ENCODE measurements around the gene TCEAL1.
"Not testable (repeated sequence)": the region's sequence is repeated elsewhere in the genome, so short reads cannot be mapped to it uniquely, and the experiment has no call there.

Gene TCEAL1

GRCh38 chrX:103628386-103629317, at the start of gene TCEAL1:
TCEAL1 (plus strand) TSS chrX:103628975; CDS start chrX:103629917, 942 bp downstream.
- peaks cover 15% of the 10 kb centered on the region for H3K4me1 ChIP-seq (ENCODE audit: control insufficient read depth, insufficient read depth, low read length)
- H3K9ac ChIP-seq (ENCODE audit: low read length in 2 of 2) = peak within 1 kb of the TSS; percentile 92 to 95
- no peaks in the 10 kb centered on the region for H3K9me3 ChIP-seq (ENCODE audit: control insufficient read depth in 2 of 2, low read length in 2 of 2)
- peaks cover 0 to 9% of the 10 kb centered on the region in 2 donors for H3K27me3 ChIP-seq (ENCODE audit: control insufficient read depth in 1 of 2, insufficient read depth in 2 of 2, low read length in 2 of 2)
- H3K27ac ChIP-seq (ENCODE audit: low read length) = peak within 1 kb of the TSS; percentile 91
- peaks cover 0 to 2% of the 10 kb centered on the region in 2 donors for H3K36me3 ChIP-seq (ENCODE audit: control insufficient read depth in 2 of 2, insufficient read depth in 2 of 2, low read length in 2 of 2)
- H3K4me3 ChIP-seq (ENCODE audit: low read length in 2 of 2) = peak within 1 kb of the TSS; percentile 78 to 87

GRCh38 chrX:103584596-103584995, 44.2 kb upstream of the TCEAL1 start:
- Histone ChIP-seq H3K27ac (ENCODE audit: low read length) (no peak overlapping the region), H3K27me3 (ENCODE audit: control insufficient read depth in 1 of 2, insufficient read depth in 2 of 2, low read length in 2 of 2) (peaks cover 0 to 4% of the 10 kb centered on the region in 2 donors), H3K4me1 (ENCODE audit: control insufficient read depth, insufficient read depth, low read length) (no peaks in the 10 kb centered on the region), H3K36me3 (ENCODE audit: control insufficient read depth in 2 of 2, insufficient read depth in 2 of 2, low read length in 2 of 2) (peaks cover 0 to 2% of the 10 kb centered on the region in 2 donors), H3K9me3 (ENCODE audit: control insufficient read depth in 2 of 2, low read length in 2 of 2) (no peaks in the 10 kb centered on the region), H3K9ac (ENCODE audit: low read length in 2 of 2) (peak overlapping the region in 1 of 2 donors; percentile 74), H3K4me3 (ENCODE audit: low read length in 2 of 2) (peak overlapping the region in 1 of 2 donors; percentile 29)

GRCh38 chrX:103585411-103586313, 43.1 kb upstream of the TCEAL1 start, which contains the start of gene TCEAL4:
TCEAL4 (plus strand) TSS chrX:103585515; CDS start chrX:103586676, 1,161 bp downstream.
- peak within 1 kb of the TSS; percentile 55 to 81 for H3K4me3 ChIP-seq (ENCODE audit: low read length in 2 of 2)
- peaks cover 0 to 2% of the 10 kb centered on the region in 2 donors for H3K36me3 ChIP-seq (ENCODE audit: control insufficient read depth in 2 of 2, insufficient read depth in 2 of 2, low read length in 2 of 2)
- peak within 1 kb of the TSS; percentile 74 to 86 for H3K9ac ChIP-seq (ENCODE audit: low read length in 2 of 2)
- no peaks in the 10 kb centered on the region for H3K4me1 ChIP-seq (ENCODE audit: control insufficient read depth, insufficient read depth, low read length)
- peaks cover 0 to 4% of the 10 kb centered on the region in 2 donors for H3K27me3 ChIP-seq (ENCODE audit: control insufficient read depth in 1 of 2, insufficient read depth in 2 of 2, low read length in 2 of 2)
- H3K27ac ChIP-seq (ENCODE audit: low read length) = peak within 1 kb of the TSS; percentile 80
- no peaks in the 10 kb centered on the region for H3K9me3 ChIP-seq (ENCODE audit: control insufficient read depth in 2 of 2, low read length in 2 of 2)

GRCh38 chrX:103586314-103586646, 42.5 kb upstream of the TCEAL1 start:
- Histone ChIP-seq H3K27ac (ENCODE audit: low read length) (peak overlapping the region; percentile 80), H3K9me3 (ENCODE audit: control insufficient read depth in 2 of 2, low read length in 2 of 2) (no peaks in the 10 kb centered on the region), H3K9ac (ENCODE audit: low read length in 2 of 2) (peak overlapping the region; percentile 74 to 86), H3K27me3 (ENCODE audit: control insufficient read depth in 1 of 2, insufficient read depth in 2 of 2, low read length in 2 of 2) (peaks cover 0 to 4% of the 10 kb centered on the region in 2 donors), H3K4me3 (ENCODE audit: low read length in 2 of 2) (peak overlapping the region; percentile 55 to 81), H3K36me3 (ENCODE audit: control insufficient read depth in 2 of 2, insufficient read depth in 2 of 2, low read length in 2 of 2) (peaks cover 0 to 2% of the 10 kb centered on the region in 2 donors), H3K4me1 (ENCODE audit: control insufficient read depth, insufficient read depth, low read length) (no peaks in the 10 kb centered on the region)

- peaks cover 0 to 2% of the 10 kb centered on the region in 2 donors for H3K36me3 ChIP-seq (ENCODE audit: control insufficient read depth in 2 of 2, insufficient read depth in 2 of 2, low read length in 2 of 2)
- H3K4me1 ChIP-seq (ENCODE audit: control insufficient read depth, insufficient read depth, low read length) = no peaks in the 10 kb centered on the region
- H3K27me3 ChIP-seq (ENCODE audit: control insufficient read depth in 1 of 2, insufficient read depth in 2 of 2, low read length in 2 of 2) = peaks cover 0 to 4% of the 10 kb centered on the region in 2 donors
- H3K9ac ChIP-seq (ENCODE audit: low read length in 2 of 2) = peak overlapping the region in 1 of 2 donors; percentile 74
- peak overlapping the region; percentile 80 for H3K27ac ChIP-seq (ENCODE audit: low read length)
- H3K9me3 ChIP-seq (ENCODE audit: control insufficient read depth in 2 of 2, low read length in 2 of 2) = no peaks in the 10 kb centered on the region
- H3K4me3 ChIP-seq (ENCODE audit: low read length in 2 of 2) = peak overlapping the region; percentile 55 to 81
Observed at GRCh38 chrX:103586659-103587058, 42.1 kb upstream of the TCEAL1 start.

GRCh38 chrX:103592295-103592694, 36.5 kb upstream of the TCEAL1 start:
- H3K4me3 ChIP-seq (ENCODE audit: low read length in 2 of 2); H3K27me3 ChIP-seq (ENCODE audit: control insufficient read depth in 1 of 2, insufficient read depth in 2 of 2, low read length in 2 of 2); H3K9me3 ChIP-seq (ENCODE audit: control insufficient read depth in 2 of 2, low read length in 2 of 2); H3K4me1 ChIP-seq (ENCODE audit: control insufficient read depth, insufficient read depth, low read length); H3K27ac ChIP-seq (ENCODE audit: low read length); H3K36me3 ChIP-seq (ENCODE audit: control insufficient read depth in 2 of 2, insufficient read depth in 2 of 2, low read length in 2 of 2); H3K9ac ChIP-seq (ENCODE audit: low read length in 2 of 2): not testable (repeated sequence)

GRCh38 chrX:103595202-103595601, 33.6 kb upstream of the TCEAL1 start:
- H3K4me1 ChIP-seq (ENCODE audit: control insufficient read depth, insufficient read depth, low read length); H3K27ac ChIP-seq (ENCODE audit: low read length); H3K27me3 ChIP-seq (ENCODE audit: control insufficient read depth in 1 of 2, insufficient read depth in 2 of 2, low read length in 2 of 2); H3K9me3 ChIP-seq (ENCODE audit: control insufficient read depth in 2 of 2, low read length in 2 of 2); H3K36me3 ChIP-seq (ENCODE audit: control insufficient read depth in 2 of 2, insufficient read depth in 2 of 2, low read length in 2 of 2); H3K4me3 ChIP-seq (ENCODE audit: low read length in 2 of 2); H3K9ac ChIP-seq (ENCODE audit: low read length in 2 of 2): not testable (repeated sequence)

GRCh38 chrX:103607364-103608305, 21.1 kb upstream of the TCEAL1 start, which contains the start of gene TCEAL3:
TCEAL3 (plus strand) TSS chrX:103607963; CDS start chrX:103609065, 1,102 bp downstream.
- Histone ChIP-seq H3K27ac (ENCODE audit: low read length) (peak within 1 kb of the TSS; percentile 84), H3K36me3 (ENCODE audit: control insufficient read depth in 2 of 2, insufficient read depth in 2 of 2, low read length in 2 of 2) (peaks cover 0 to 2% of the 10 kb centered on the region in 2 donors), H3K4me3 (ENCODE audit: low read length in 2 of 2) (peak within 1 kb of the TSS; percentile 67 to 77), H3K27me3 (ENCODE audit: control insufficient read depth in 1 of 2, insufficient read depth in 2 of 2, low read length in 2 of 2) (peaks cover 0 to 6% of the 10 kb centered on the region in 2 donors), H3K9ac (ENCODE audit: low read length in 2 of 2) (peak within 1 kb of the TSS; percentile 80 to 89), H3K9me3 (ENCODE audit: control insufficient read depth in 2 of 2, low read length in 2 of 2) (peaks cover 0 to 2% of the 10 kb centered on the region in 2 donors), H3K4me1 (ENCODE audit: control insufficient read depth, insufficient read depth, low read length) (peaks cover 2% of the 10 kb centered on the region)

GRCh38 chrX:103608306-103608963, 20.3 kb upstream of the TCEAL1 start:
- Histone ChIP-seq H3K27ac (ENCODE audit: low read length) (peak overlapping the region; percentile 84), H3K36me3 (ENCODE audit: control insufficient read depth in 2 of 2, insufficient read depth in 2 of 2, low read length in 2 of 2) (peaks cover 0 to 2% of the 10 kb centered on the region in 2 donors), H3K4me3 (ENCODE audit: low read length in 2 of 2) (peak overlapping the region; percentile 67 to 77), H3K9ac (ENCODE audit: low read length in 2 of 2) (peak overlapping the region; percentile 80 to 89), H3K4me1 (ENCODE audit: control insufficient read depth, insufficient read depth, low read length) (peaks cover 2% of the 10 kb centered on the region), H3K9me3 (ENCODE audit: control insufficient read depth in 2 of 2, low read length in 2 of 2) (peaks cover 0 to 2% of the 10 kb centered on the region in 2 donors), H3K27me3 (ENCODE audit: control insufficient read depth in 1 of 2, insufficient read depth in 2 of 2, low read length in 2 of 2) (peaks cover 0 to 2% of the 10 kb centered on the region in 2 donors)
